H9 (cell line): ENCODE measurements around the gene ANKRD13B. TPM values are rescaled to one million over a fixed set of nuclear protein-coding genes. Genes with fewer than 3 reads are reported as not detected.

Source experiments
- DNase-seq: peaks from one replicate; pipeline ENCODE4 v3.0.0-alpha.2; 2017
- H2AFZ ChIP-seq: one replicate; pipeline ENCODE4 v1.6.1; 2013; ENCODE audit warnings: mild to moderate bottlenecking, low read length, control low read depth, moderate library complexity
- H2AK5ac ChIP-seq: 2 replicates; pipeline ENCODE4 v1.6.1; 2013; ENCODE audit warnings: low read length, control low read depth, mixed read lengths; ENCODE audit not compliant: insufficient read length
- H2BK120ac ChIP-seq: one replicate; pipeline ENCODE4 v1.6.1; 2013; ENCODE audit warnings: low read depth, mild to moderate bottlenecking, low read length, control low read depth, inconsistent platforms; ENCODE audit not compliant: poor library complexity, severe bottlenecking
- H2BK12ac ChIP-seq: 2 replicates; pipeline ENCODE4 v1.6.1; 2013; ENCODE audit warnings: low read length, control low read depth, mixed read lengths, low read depth; ENCODE audit not compliant: insufficient read length
- H2BK15ac ChIP-seq: 2 replicates; pipeline ENCODE4 v1.6.1; 2013; ENCODE audit warnings: low read depth, low read length, control low read depth
- H2BK20ac ChIP-seq: one replicate; pipeline ENCODE4 v1.6.1; 2013; ENCODE audit warnings: low read depth, mild to moderate bottlenecking, low read length, control low read depth, inconsistent platforms; ENCODE audit not compliant: poor library complexity, severe bottlenecking
- H2BK5ac ChIP-seq: 2 replicates; pipeline ENCODE4 v1.6.1; 2013; ENCODE audit warnings: low read length, control low read depth, mixed read lengths; ENCODE audit not compliant: insufficient read length
- H3K14ac ChIP-seq: 2 replicates; pipeline ENCODE4 v1.6.1; 2013; ENCODE audit warnings: low read length, control low read depth; ENCODE audit not compliant: insufficient read depth
- H3K18ac ChIP-seq: 2 replicates; pipeline ENCODE4 v1.6.1; 2013; ENCODE audit warnings: low read depth, mild to moderate bottlenecking, mixed read lengths, low read length, control low read depth; ENCODE audit not compliant: insufficient read length
- H3K23ac ChIP-seq: 2 replicates; pipeline ENCODE4 v1.6.1; 2013; ENCODE audit warnings: low read length, control low read depth, mixed read lengths, low read depth; ENCODE audit not compliant: insufficient read length
- H3K23me2 ChIP-seq: 2 replicates; pipeline ENCODE4 v1.6.1; 2013; ENCODE audit warnings: low read depth, mild to moderate bottlenecking, mixed read lengths, low read length, control low read depth; ENCODE audit not compliant: insufficient read length, poor library complexity, severe bottlenecking
- H3K27ac ChIP-seq: 2 replicates; pipeline ENCODE4 v1.5.1; 2013; ENCODE audit warnings: low read length, control low read depth, mixed read lengths, low read depth; ENCODE audit not compliant: insufficient read length
- H3K27me3 ChIP-seq: 2 replicates; pipeline ENCODE4 v1.6.1; 2013; ENCODE audit warnings: low read length, control low read depth, inconsistent platforms; ENCODE audit not compliant: insufficient read depth
- H3K4ac ChIP-seq: 2 replicates; pipeline ENCODE4 v1.6.1; 2013; ENCODE audit warnings: low read depth, mild to moderate bottlenecking, control low read depth, inconsistent platforms, low read length, moderate library complexity
- H3K4me1 ChIP-seq: 2 replicates; pipeline ENCODE4 v1.6.1; 2013; ENCODE audit warnings: low read length, control low read depth, inconsistent platforms; ENCODE audit not compliant: insufficient read depth
- H3K4me2 ChIP-seq: 2 replicates; pipeline ENCODE4 v1.6.1; 2013; ENCODE audit warnings: low read length, control low read depth, mixed read lengths; ENCODE audit not compliant: insufficient read length, insufficient read depth
- H3K56ac ChIP-seq: 2 replicates; pipeline ENCODE4 v1.6.1; 2013; ENCODE audit warnings: low read depth, mild to moderate bottlenecking, mixed read lengths, low read length, control low read depth; ENCODE audit not compliant: insufficient read length
- H3K79me1 ChIP-seq: 2 replicates; pipeline ENCODE4 v1.6.1; 2013; ENCODE audit warnings: low read depth, mild to moderate bottlenecking, moderate library complexity, low read length, control low read depth, inconsistent platforms; ENCODE audit not compliant: insufficient read depth, poor library complexity, severe bottlenecking
- H3K79me2 ChIP-seq: 2 replicates; pipeline ENCODE4 v1.6.1; 2013; ENCODE audit warnings: low read length, control low read depth, inconsistent platforms; ENCODE audit not compliant: insufficient read depth
- H3K9ac ChIP-seq: 2 replicates; pipeline ENCODE4 v1.6.1; 2013; ENCODE audit warnings: low read length, control low read depth, mixed read lengths; ENCODE audit not compliant: insufficient read length; ENCODE audit errors: extremely low read depth
- H3K9me3 ChIP-seq: one replicate; pipeline ENCODE4 v1.6.1; 2013; ENCODE audit warnings: low read depth, low read length, inconsistent platforms; ENCODE audit not compliant: control insufficient read depth
- H3T11ph ChIP-seq: one replicate; pipeline ENCODE4 v1.6.1; 2013; ENCODE audit warnings: mild to moderate bottlenecking, low read length, control low read depth, inconsistent platforms
- H4K20me1 ChIP-seq: one replicate; pipeline ENCODE4 v1.6.1; 2013; ENCODE audit not compliant: control insufficient read depth, insufficient read length, insufficient read depth
- H4K5ac ChIP-seq: 2 replicates; pipeline ENCODE4 v1.6.1; 2013; ENCODE audit warnings: low read depth, mild to moderate bottlenecking, mixed read lengths, low read length, control low read depth; ENCODE audit not compliant: insufficient read length
- H4K8ac ChIP-seq: replicated peaks from 2 replicates; pipeline ENCODE4 v1.6.1; 2013; ENCODE audit warnings: low read length, control low read depth, mixed read lengths, low read depth; ENCODE audit not compliant: insufficient read length
- H4K91ac ChIP-seq: 2 replicates; pipeline ENCODE4 v1.6.1; 2013; ENCODE audit warnings: low read depth, mild to moderate bottlenecking, moderate library complexity, mixed read lengths, low read length, control low read depth; ENCODE audit not compliant: insufficient read length
- H3K27ac Mint-ChIP-seq, 3 experiments: 2 replicates in 2 of 3; 3 replicates in 1 of 3; pipeline ENCODE4 v1.8.0; 2020 to 2021; ENCODE audit warnings: mixed read lengths in 3 of 3, mild to moderate bottlenecking in 1 of 3, moderate library complexity in 1 of 3
- H3K27me3 Mint-ChIP-seq: 2 replicates; pipeline ENCODE4 v1.8.0; 2021; ENCODE audit warnings: low read depth, mild to moderate bottlenecking, moderate library complexity, mixed read lengths
- H3K36me3 Mint-ChIP-seq, 3 experiments: 2 replicates in 2 of 3; 3 replicates in 1 of 3; pipeline ENCODE4 v1.8.0; 2020 to 2021; ENCODE audit warnings: low read depth in 3 of 3, mixed read lengths in 3 of 3; ENCODE audit not compliant: insufficient read depth in 1 of 3
- H3K4me1 Mint-ChIP-seq, 2 experiments: 2 replicates each; pipeline ENCODE4 v1.8.0; 2020; ENCODE audit warnings: mixed read lengths in 2 of 2
- H3K4me3 Mint-ChIP-seq, 2 experiments: 2 replicates in 1 of 2; 3 replicates in 1 of 2; pipeline ENCODE4 v1.8.0; 2020 to 2021; ENCODE audit warnings: mild to moderate bottlenecking in 2 of 2, mixed read lengths in 2 of 2, moderate library complexity in 1 of 2
- H3K9me3 Mint-ChIP-seq, 2 experiments: 2 replicates in 1 of 2; 3 replicates in 1 of 2; pipeline ENCODE4 v1.8.0; 2020; ENCODE audit warnings: mild to moderate bottlenecking in 2 of 2, mixed read lengths in 2 of 2, moderate library complexity in 1 of 2
- CTCF ChIP-seq: fragments of 200-600 bp; sonication (generic); conservative IDR thresholded peaks from 3 replicates; pipeline ENCODE4 v1.8.0; 2021; ENCODE audit warnings: antibody characterized with exemption, mild to moderate bottlenecking
- WGBS: extraction: QIAGEN DNeasy Blood & Tissue Kit; methylation state at CpG from one replicate; pipeline ENCODE4 v1.1.7; 2013; ENCODE audit warnings: missing lambda C conversion rate, low lambda C conversion rate, mixed read lengths; ENCODE audit not compliant: insufficient read length; ENCODE audit errors: extremely low coverage; 5-methylcytosine and 5-hydroxymethylcytosine counted together
- total RNA-seq: library from RNA; stranded (reverse); gene quantifications from 2 replicates; pipeline ENCODE4 v1.2.1, GENCODE V29; 2021

Gene ANKRD13B
- total RNA-seq, 1 experiment from 2014 or later: 24.2 TPM

- H3K27me3 ChIP-seq: no peaks in the 10 kb centered on the region
- peaks cover 25 to 66% (median 50%) of the 10 kb centered on the region in 3 experiments for H3K36me3 Mint-ChIP-seq
- peaks cover 4% of the 10 kb centered on the region; the same call in 1 of the 2 replicates for H3K4me1 ChIP-seq
- H3K4me3 Mint-ChIP-seq: peak overlapping the region in 1 of 2 experiments; percentile 12; a peak in 1 of 5 replicates
- no peaks in the 10 kb centered on the region for H3K9me3 ChIP-seq
- no peak overlapping the region for H4K5ac ChIP-seq
- H4K20me1 ChIP-seq: peaks cover 2% of the 10 kb centered on the region
- DNase-seq: peak; percentile 91
- H3K27me3 Mint-ChIP-seq: no peaks in the 10 kb centered on the region
- WGBS: no CpG with 5 or more reads among the region's 15 CpGs
- no peak overlapping the region for H2BK12ac ChIP-seq
- H3K79me2 ChIP-seq: 0 out of 2 replicates have a peak, but pooled peaks cover 1% of the 10 kb centered on the region
- H4K91ac ChIP-seq: no peak overlapping the region
- no peak overlapping the region for H3K18ac ChIP-seq
- peak overlapping the region in 2 of 3 experiments; percentile 62 to 93; a peak in 3 of 7 replicates for H3K27ac Mint-ChIP-seq
- H3K27ac ChIP-seq: no peak overlapping the region
- no peak overlapping the region for H2BK20ac ChIP-seq
- no peak overlapping the region for H3K56ac ChIP-seq
- H4K8ac ChIP-seq: no peak overlapping the region
- H2BK5ac ChIP-seq: no peak overlapping the region
- H2BK15ac ChIP-seq: no peak overlapping the region
- no peaks in the 10 kb centered on the region for H3K23me2 ChIP-seq
- no peak overlapping the region for H2AK5ac ChIP-seq
- peaks cover 14 to 19% of the 10 kb centered on the region in 2 experiments for H3K4me1 Mint-ChIP-seq
- H3K4ac ChIP-seq: no peak overlapping the region
- H3K4me2 ChIP-seq: no peak overlapping the region
- peak; percentile 89 for TF ChIP-seq CTCF
- H3T11ph ChIP-seq: no peak overlapping the region
- no peaks in the 10 kb centered on the region for H3K9me3 Mint-ChIP-seq
- no peak overlapping the region for H3K9ac ChIP-seq
- no peaks in the 10 kb centered on the region for H3K79me1 ChIP-seq
- no peak overlapping the region for H3K23ac ChIP-seq
- H2AFZ ChIP-seq: no peak overlapping the region
- no peak overlapping the region for H3K14ac ChIP-seq
- no peak overlapping the region for H2BK120ac ChIP-seq
Observed at GRCh38 chr17:29579866-29580771, 12.8 kb upstream of the ANKRD13B start.
